OCI-LY1 (cell line): Measurements from ENCODE around the gene SFTPB.
A peak's percentile ranks its signal among the peaks of the same experiment; 100 is the strongest.

Source experiments
- H2AFZ ChIP-seq: fragments of 200-600 bp; sonication (generic), shearing (Covaris generic); 2 replicates; pipeline ENCODE4 v1.6.0; 2014; ENCODE audit warnings: antibody characterized with exemption, mild to moderate bottlenecking, low read length
- H3F3A ChIP-seq: fragments of 200-600 bp; sonication (generic), shearing (Covaris generic); 2 replicates; pipeline ENCODE4 v1.6.0; 2014; ENCODE audit warnings: mild to moderate bottlenecking, antibody characterized with exemption, low read length, moderate library complexity; ENCODE audit not compliant: insufficient read depth
- H3K27ac ChIP-seq: fragments of 200-600 bp; sonication (generic); 2 replicates; pipeline ENCODE4 v1.5.1; 2014; ENCODE audit warnings: low read length, mixed run types, mild to moderate bottlenecking, low read depth; ENCODE audit not compliant: poor library complexity, severe bottlenecking
- H3K27me3 ChIP-seq: fragments of 200-600 bp; sonication (generic); 2 replicates; pipeline ENCODE4 v1.6.0; 2014; ENCODE audit warnings: antibody characterized with exemption, mild to moderate bottlenecking, low read length, moderate library complexity; ENCODE audit not compliant: insufficient read depth
- H3K36me3 ChIP-seq: fragments of 200-600 bp; sonication (generic); 2 replicates; pipeline ENCODE4 v1.6.1; 2014; ENCODE audit warnings: mild to moderate bottlenecking, antibody characterized with exemption, low read length, moderate library complexity, mixed read lengths; ENCODE audit not compliant: insufficient read depth
- H3K4me1 ChIP-seq: fragments of 200-600 bp; sonication (generic); 2 replicates; pipeline ENCODE4 v1.5.1; 2014; ENCODE audit warnings: mild to moderate bottlenecking, low read length, moderate library complexity; ENCODE audit not compliant: insufficient read depth, severe bottlenecking
- H3K4me2 ChIP-seq: fragments of 200-600 bp; sonication (generic), shearing (Covaris generic); 2 replicates; pipeline ENCODE4 v1.6.1; 2014; ENCODE audit warnings: low read length
- H3K4me3 ChIP-seq: fragments of 200-600 bp; sonication (generic); 2 replicates; pipeline ENCODE4 v1.5.1; 2014; ENCODE audit warnings: low read length, low read depth, mild to moderate bottlenecking, mixed read lengths; ENCODE audit not compliant: poor library complexity, severe bottlenecking
- H3K79me2 ChIP-seq: fragments of 200-600 bp; shearing (Covaris generic); 2 replicates; pipeline ENCODE4 v1.6.1; 2016; ENCODE audit warnings: mixed run types, low read length, mixed read lengths; ENCODE audit not compliant: insufficient read depth
- H3K9ac ChIP-seq: fragments of 200-600 bp; sonication (generic), shearing (Covaris generic); 2 replicates; pipeline ENCODE4 v1.6.1; 2014; ENCODE audit warnings: mild to moderate bottlenecking, low read length, mixed read lengths
- H3K9me2 ChIP-seq: fragments of 200-600 bp; sonication (generic), shearing (Covaris generic); 2 replicates; pipeline ENCODE4 v1.6.1; 2014; ENCODE audit warnings: low read depth, mild to moderate bottlenecking, low read length, mixed read lengths
- H3K9me3 ChIP-seq: fragments of 200-600 bp; shearing (Covaris generic); 2 replicates; pipeline ENCODE4 v1.6.1; 2014; ENCODE audit warnings: low read length, mixed read lengths
- H4K20me1 ChIP-seq: fragments of 200-600 bp; sonication (generic), shearing (Covaris generic); 2 replicates; pipeline ENCODE4 v1.6.0; 2016; ENCODE audit warnings: mild to moderate bottlenecking, low read length; ENCODE audit not compliant: insufficient read depth
- CTCF ChIP-seq: fragments of 200-600 bp; sonication (generic), shearing (Covaris generic); IDR thresholded peaks from 2 replicates; pipeline ENCODE4 v1.5.1; 2017; ENCODE audit warnings: mild to moderate bottlenecking, antibody characterized with exemption, low read length, moderate library complexity, mixed read lengths
- EZH2 ChIP-seq: fragments of 200-600 bp; sonication (generic), shearing (Covaris generic); IDR thresholded peaks from 2 replicates; pipeline ENCODE4 v1.8.0; 2017; ENCODE audit warnings: borderline replicate concordance, mixed run types, mild to moderate bottlenecking, antibody characterized with exemption, low read length, moderate library complexity, mixed read lengths

The SFTPB gene

GRCh38 chr2:85709401-85709811 is 41.4 kb upstream of the SFTPB start:
- no peak overlapping the region for H2AFZ ChIP-seq
- no peak overlapping the region for H3K4me3 ChIP-seq
- no peaks in the 10 kb centered on the region for H4K20me1 ChIP-seq
- H3K4me2 ChIP-seq = no peak overlapping the region
- H3K36me3 ChIP-seq = no peaks in the 10 kb centered on the region
- no peaks in the 10 kb centered on the region for H3K9me3 ChIP-seq
- TF ChIP-seq EZH2 (no peak), CTCF (no peak)
- no peak overlapping the region for H3K27ac ChIP-seq
- no peaks in the 10 kb centered on the region for H3K79me2 ChIP-seq
- H3F3A ChIP-seq = no peaks in the 10 kb centered on the region
- no peak overlapping the region for H3K9ac ChIP-seq
- H3K9me2 ChIP-seq = no peaks in the 10 kb centered on the region
- peaks cover 6% of the 10 kb centered on the region for H3K4me1 ChIP-seq
- peaks cover 5% of the 10 kb centered on the region for H3K27me3 ChIP-seq

- Histone ChIP-seq H3K9me2 (no peaks in the 10 kb centered on the region), H3K36me3 (no peaks in the 10 kb centered on the region), H2AFZ (no peak overlapping the region), H3K79me2 (no peaks in the 10 kb centered on the region), H3K27me3 (peaks cover 5% of the 10 kb centered on the region), H3K4me3 (no peak overlapping the region), H3K9ac (no peak overlapping the region), H3K9me3 (no peaks in the 10 kb centered on the region), H3F3A (no peaks in the 10 kb centered on the region), H4K20me1 (no peaks in the 10 kb centered on the region), H3K27ac (no peak overlapping the region), H3K4me2 (no peak overlapping the region), H3K4me1 (peaks cover 6% of the 10 kb centered on the region)
- TF ChIP-seq CTCF (no peak), EZH2 (no peak)
Measured at GRCh38 chr2:85708641-85709040, 40.6 kb upstream of the SFTPB start.

- peaks cover 5% of the 10 kb centered on the region for H3K27me3 ChIP-seq
- H3K4me1 ChIP-seq = peaks cover 6% of the 10 kb centered on the region
- no peak overlapping the region for H3K27ac ChIP-seq
- no peak for TF ChIP-seq EZH2
- peak; percentile 92 for TF ChIP-seq CTCF
- no peaks in the 10 kb centered on the region for H3K36me3 ChIP-seq
- no peaks in the 10 kb centered on the region for H4K20me1 ChIP-seq
- H3K4me3 ChIP-seq = no peak overlapping the region
- no peaks in the 10 kb centered on the region for H3K9me2 ChIP-seq
- no peaks in the 10 kb centered on the region for H3K79me2 ChIP-seq
- no peak overlapping the region for H3K9ac ChIP-seq
- H3K4me2 ChIP-seq = no peak overlapping the region
- H2AFZ ChIP-seq = no peak overlapping the region
- no peaks in the 10 kb centered on the region for H3K9me3 ChIP-seq
- no peaks in the 10 kb centered on the region for H3F3A ChIP-seq
Measured at GRCh38 chr2:85707304-85707703, 39.3 kb upstream of the SFTPB start.
